ENCODE measurements around the gene OPTC.

OPTC gene

DNA sequence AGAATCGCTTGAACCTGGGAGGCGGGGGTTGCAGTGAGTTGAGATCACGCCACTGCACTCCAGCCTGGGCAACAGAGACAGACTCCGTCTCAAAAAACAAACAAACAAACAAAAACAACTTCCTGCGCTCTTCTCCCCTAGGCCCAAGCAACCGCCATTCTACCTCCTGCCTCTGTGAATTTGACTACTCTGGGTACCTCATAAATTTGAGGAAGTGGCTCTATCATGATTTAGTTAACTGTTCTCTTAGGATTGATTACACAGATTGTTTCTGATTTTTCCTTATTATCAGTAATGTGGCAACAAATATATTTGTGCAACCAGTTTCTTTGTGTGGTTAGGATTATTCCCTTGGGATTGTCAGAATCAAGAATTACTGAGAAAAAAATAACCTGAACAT is 29.7 kb downstream of the OPTC start:
- H3K4me3 Mint-ChIP-seq: no peak overlapping the region
- H3K9me3 Mint-ChIP-seq (ENCODE audit: low read depth): no peaks in the 10 kb centered on the region
- no peaks in the 10 kb centered on the region for H3K4me1 Mint-ChIP-seq (ENCODE audit: low read depth)
- H3K27ac Mint-ChIP-seq: no peak overlapping the region
- no peaks in the 10 kb centered on the region for H3K27me3 Mint-ChIP-seq
- H3K36me3 Mint-ChIP-seq: no peaks in the 10 kb centered on the region

- Mint-ChIP-seq H3K4me3 (no peak overlapping the region), H3K9me3 (ENCODE audit: low read depth) (no peaks in the 10 kb centered on the region), H3K27ac (no peak overlapping the region), H3K36me3 (no peaks in the 10 kb centered on the region), H3K4me1 (ENCODE audit: low read depth) (no peaks in the 10 kb centered on the region), H3K27me3 (no peaks in the 10 kb centered on the region)
Measured at GRCh38 chr1:203524152-203524551, 30.2 kb downstream of the OPTC start.

GRCh38 chr1:203524824-203525223 is 30.9 kb downstream of the OPTC start:
- peaks cover 2% of the 10 kb centered on the region for H3K4me1 Mint-ChIP-seq (ENCODE audit: low read depth)
- H3K36me3 Mint-ChIP-seq: no peaks in the 10 kb centered on the region
- no peaks in the 10 kb centered on the region for H3K9me3 Mint-ChIP-seq (ENCODE audit: low read depth)
- H3K4me3 Mint-ChIP-seq: no peak overlapping the region
- no peak overlapping the region for H3K27ac Mint-ChIP-seq
- no peaks in the 10 kb centered on the region for H3K27me3 Mint-ChIP-seq

- no peaks in the 10 kb centered on the region for H3K27me3 Mint-ChIP-seq
- H3K4me3 Mint-ChIP-seq: no peak overlapping the region
- no peak overlapping the region for H3K27ac Mint-ChIP-seq
- no peaks in the 10 kb centered on the region for H3K36me3 Mint-ChIP-seq
- peaks cover 2% of the 10 kb centered on the region for H3K4me1 Mint-ChIP-seq (ENCODE audit: low read depth)
- no peaks in the 10 kb centered on the region for H3K9me3 Mint-ChIP-seq (ENCODE audit: low read depth)
Measured at GRCh38 chr1:203525685-203526084, 31.7 kb downstream of the OPTC start.

GRCh38 chr1:203526130-203526529 is 32.2 kb downstream of the OPTC start:
- no peaks in the 10 kb centered on the region for H3K27me3 Mint-ChIP-seq
- no peak overlapping the region for H3K27ac Mint-ChIP-seq
- H3K36me3 Mint-ChIP-seq: no peaks in the 10 kb centered on the region

DNA sequence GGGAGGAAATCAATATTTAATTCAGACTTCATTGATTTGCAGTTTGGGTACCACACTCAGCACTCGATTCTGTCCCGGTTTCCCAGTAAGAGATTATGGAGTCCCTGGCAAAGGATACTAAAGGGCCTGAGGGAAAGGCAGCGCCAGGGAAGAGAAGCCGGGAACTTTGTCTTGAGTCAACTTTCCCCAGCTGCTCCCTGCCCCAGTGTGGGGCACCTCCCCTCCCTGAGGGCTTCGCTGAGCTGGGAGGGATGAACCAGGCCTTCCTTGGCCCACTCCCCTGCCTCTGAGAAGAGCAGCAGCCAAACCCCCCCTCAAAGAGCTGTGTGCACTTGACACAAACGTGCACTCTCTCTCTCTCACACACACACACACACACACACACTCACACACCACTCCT is 32.6 kb downstream of the OPTC start:
- Mint-ChIP-seq H3K27ac (no peak overlapping the region), H3K4me3 (no peak overlapping the region), H3K4me1 (ENCODE audit: low read depth) (peaks cover 2% of the 10 kb centered on the region), H3K36me3 (no peaks in the 10 kb centered on the region), H3K9me3 (ENCODE audit: low read depth) (no peaks in the 10 kb centered on the region), H3K27me3 (no peaks in the 10 kb centered on the region)

More at GRCh38 chr1:203526130-203526529, 32.2 kb downstream of the OPTC start:
- Mint-ChIP-seq H3K4me1 (ENCODE audit: low read depth) (peaks cover 2% of the 10 kb centered on the region), H3K4me3 (no peak overlapping the region), H3K9me3 (ENCODE audit: low read depth) (no peaks in the 10 kb centered on the region)

- Mint-ChIP-seq H3K36me3 (no peaks in the 10 kb centered on the region), H3K27ac (no peak overlapping the region), H3K4me3 (no peak overlapping the region), H3K27me3 (no peaks in the 10 kb centered on the region), H3K4me1 (ENCODE audit: low read depth) (peaks cover 2% of the 10 kb centered on the region), H3K9me3 (ENCODE audit: low read depth) (no peaks in the 10 kb centered on the region)
Measured at GRCh38 chr1:203527013-203527412, 33.1 kb downstream of the OPTC start.

DNA sequence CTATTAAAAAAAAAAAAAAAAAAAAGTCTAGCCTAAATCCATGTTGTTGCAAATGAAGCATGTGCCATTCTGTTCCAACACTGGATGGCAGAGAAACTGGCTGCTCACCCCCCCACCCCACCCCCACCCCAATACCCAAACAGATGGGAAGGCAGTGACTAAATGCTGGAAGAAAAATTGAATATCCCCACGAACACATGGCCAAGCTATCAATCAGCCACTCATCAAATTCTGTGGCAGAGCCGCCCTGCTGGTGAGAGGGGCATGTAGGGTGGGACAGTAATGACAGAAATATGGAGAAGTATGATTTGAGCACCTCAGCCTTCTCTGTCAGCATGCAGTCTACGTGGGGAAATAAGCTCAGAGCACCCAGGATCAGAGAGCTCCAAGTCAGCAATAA is 34.1 kb downstream of the OPTC start:
- Mint-ChIP-seq H3K4me3 (no peak overlapping the region), H3K36me3 (no peaks in the 10 kb centered on the region), H3K4me1 (ENCODE audit: low read depth) (peaks cover 2% of the 10 kb centered on the region), H3K27me3 (no peaks in the 10 kb centered on the region), H3K27ac (no peak overlapping the region), H3K9me3 (ENCODE audit: low read depth) (no peaks in the 10 kb centered on the region)

GRCh38 chr1:203528976-203529835 is 35.3 kb downstream of the OPTC start:
- Mint-ChIP-seq H3K27ac (no peak overlapping the region), H3K4me3 (no peak overlapping the region), H3K4me1 (ENCODE audit: low read depth) (peaks cover 2% of the 10 kb centered on the region), H3K9me3 (ENCODE audit: low read depth) (no peaks in the 10 kb centered on the region), H3K27me3 (no peaks in the 10 kb centered on the region), H3K36me3 (no peaks in the 10 kb centered on the region)

DNA sequence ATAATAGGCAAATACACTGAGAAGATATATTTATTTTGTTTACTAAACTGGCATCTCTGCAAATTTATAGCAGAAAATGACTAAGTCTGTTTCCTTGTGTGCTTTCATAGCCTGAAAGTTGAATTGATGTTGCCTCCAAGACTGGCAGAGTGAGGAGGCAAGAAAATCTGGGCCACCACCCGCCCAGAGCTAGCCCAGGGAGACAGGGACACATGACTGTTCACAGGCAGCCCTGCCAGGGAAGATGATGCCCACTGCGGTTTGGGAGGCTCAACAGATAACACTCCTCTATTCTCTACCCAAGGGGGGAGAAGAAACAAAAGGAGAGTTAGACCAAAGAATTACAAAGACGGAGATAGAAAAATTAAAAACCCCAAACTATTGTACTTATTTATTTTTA is 37.1 kb downstream of the OPTC start:
- H3K9me3 Mint-ChIP-seq (ENCODE audit: low read depth): no peaks in the 10 kb centered on the region
- no peak overlapping the region for H3K27ac Mint-ChIP-seq
- H3K4me1 Mint-ChIP-seq (ENCODE audit: low read depth): peaks cover 2% of the 10 kb centered on the region
- no peaks in the 10 kb centered on the region for H3K27me3 Mint-ChIP-seq
- H3K36me3 Mint-ChIP-seq: no peaks in the 10 kb centered on the region
- no peak overlapping the region for H3K4me3 Mint-ChIP-seq

GRCh38 chr1:203534012-203534411 is 40.1 kb downstream of the OPTC start:
- Mint-ChIP-seq H3K36me3 (no peaks in the 10 kb centered on the region), H3K4me3 (no peak overlapping the region), H3K27ac (no peak overlapping the region), H3K27me3 (no peaks in the 10 kb centered on the region), H3K9me3 (ENCODE audit: low read depth) (no peaks in the 10 kb centered on the region), H3K4me1 (ENCODE audit: low read depth) (peaks cover 2% of the 10 kb centered on the region)

DNA sequence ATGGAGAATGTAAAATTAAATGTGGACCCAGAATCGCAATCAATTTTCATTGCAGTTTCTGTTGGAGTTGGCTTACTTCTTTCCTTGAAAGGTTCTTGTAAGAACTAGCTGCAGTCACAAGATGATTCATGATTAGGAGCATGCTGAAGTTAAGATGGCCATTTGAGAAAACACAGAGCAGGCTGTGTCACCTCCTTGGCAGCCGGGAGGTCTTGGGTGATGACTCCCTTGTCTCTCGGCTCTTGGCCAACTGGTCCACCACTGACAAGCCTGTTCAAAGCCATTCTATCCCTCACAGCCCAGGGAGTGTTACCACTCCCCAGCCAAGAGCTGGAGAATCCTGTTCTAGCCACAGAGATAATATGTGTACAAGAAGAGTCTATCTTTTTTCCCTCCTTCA is 40.6 kb downstream of the OPTC start:
- H3K9me3 Mint-ChIP-seq (ENCODE audit: low read depth): no peaks in the 10 kb centered on the region
- no peak overlapping the region for H3K4me3 Mint-ChIP-seq
- H3K4me1 Mint-ChIP-seq (ENCODE audit: low read depth): peaks cover 1% of the 10 kb centered on the region
- H3K36me3 Mint-ChIP-seq: no peaks in the 10 kb centered on the region
- H3K27me3 Mint-ChIP-seq: no peaks in the 10 kb centered on the region
- no peak overlapping the region for H3K27ac Mint-ChIP-seq

GRCh38 chr1:203536575-203536974 is 42.6 kb downstream of the OPTC start:
- Mint-ChIP-seq H3K27me3 (no peaks in the 10 kb centered on the region), H3K27ac (no peak overlapping the region), H3K36me3 (no peaks in the 10 kb centered on the region)

DNA sequence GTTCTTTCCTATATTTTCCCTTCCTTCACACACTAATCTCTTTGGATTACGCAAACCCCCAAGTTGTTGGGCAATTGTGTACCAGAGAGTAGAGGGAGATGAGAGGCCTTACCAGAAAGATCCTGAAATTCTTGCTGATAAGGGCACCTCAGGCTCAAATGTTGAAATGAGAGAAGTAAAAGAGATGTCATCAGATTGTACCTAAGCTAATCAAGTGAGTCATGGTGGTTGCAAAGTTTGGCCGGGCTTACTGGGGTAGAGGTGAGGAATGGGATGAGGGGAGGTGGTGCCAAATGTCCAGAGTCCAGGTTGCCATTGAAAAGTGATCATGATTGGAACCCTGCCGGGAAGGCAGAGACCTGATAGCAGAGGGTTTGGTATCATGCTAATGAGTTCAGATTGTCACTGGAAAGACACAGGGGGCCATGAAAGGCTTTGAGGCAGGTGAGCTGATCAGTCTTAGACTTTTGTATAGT is 43.1 kb downstream of the OPTC start:
- Mint-ChIP-seq H3K36me3 (no peaks in the 10 kb centered on the region), H3K9me3 (ENCODE audit: low read depth) (no peaks in the 10 kb centered on the region), H3K27me3 (no peaks in the 10 kb centered on the region), H3K27ac (no peak overlapping the region), H3K4me3 (no peak overlapping the region), H3K4me1 (ENCODE audit: low read depth) (no peaks in the 10 kb centered on the region)

More at GRCh38 chr1:203536575-203536974, 42.6 kb downstream of the OPTC start:
- no peak overlapping the region for H3K4me3 Mint-ChIP-seq
- no peaks in the 10 kb centered on the region for H3K4me1 Mint-ChIP-seq (ENCODE audit: low read depth)
- H3K9me3 Mint-ChIP-seq (ENCODE audit: low read depth): no peaks in the 10 kb centered on the region

- H3K9me3 Mint-ChIP-seq (ENCODE audit: low read depth): no peaks in the 10 kb centered on the region
- H3K27ac Mint-ChIP-seq: no peak overlapping the region
- no peak overlapping the region for H3K4me3 Mint-ChIP-seq
- H3K4me1 Mint-ChIP-seq (ENCODE audit: low read depth): no peaks in the 10 kb centered on the region
- H3K36me3 Mint-ChIP-seq: no peaks in the 10 kb centered on the region
- H3K27me3 Mint-ChIP-seq: no peaks in the 10 kb centered on the region
Measured at GRCh38 chr1:203537806-203538464, 44.0 kb downstream of the OPTC start.

All from activated naive CD8-positive, alpha-beta T cell (primary cell).